CD4-positive, alpha-beta T cell (primary cell): ENCODE measurements around the gene BTNL9. TPM values are rescaled to one million over a fixed set of nuclear protein-coding genes. Genes with fewer than 3 reads are reported as not detected.
"Not testable (repeated sequence)": the region's sequence is repeated elsewhere in the genome, so short reads cannot be mapped to it uniquely, and the experiment has no call there.

Experiments
- ATAC-seq: fragments of 200-7000 bp; cut with Tn5 transposase; one replicate; pipeline ENCODE4 v1.10.0; 2022; ENCODE audit warnings: mild to moderate bottlenecking; ENCODE audit not compliant: poor library complexity
- CTCF ChIA-PET: fragments of 350-600 bp; sonication (Branson Sonifier 250); formaldehyde crosslinking; loops from one replicate; lab custom pipeline; 2021; ENCODE audit warnings: antibody characterized with exemption, inconsistent platforms; lab: Charles Lee
- POLR2A ChIA-PET: fragments of 350-600 bp; sonication (Branson Sonifier 250); formaldehyde crosslinking; loops from one replicate; lab custom pipeline; 2021; ENCODE audit warnings: antibody characterized with exemption, inconsistent platforms; lab: Charles Lee
- DNase-seq, 14 experiments: peaks; one replicate each; pipeline ENCODE4 v3.0.0-alpha.2; 2013 to 2020; ENCODE audit warnings: mixed read lengths in 2 of 14
- H3K27ac ChIP-seq, 2 donors: one replicate each; pipeline versions ENCODE4 v1.5.1 to v1.7.0; 2013; ENCODE audit warnings: low read length in 2 of 2, low read depth in 1 of 2, mild to moderate bottlenecking in 1 of 2
- H3K27me3 ChIP-seq, 2 experiments: 1 replicate in 1 of 2; 2 replicates in 1 of 2; pipeline versions ENCODE4 v1.6.1 to v1.7.0; 2013; ENCODE audit warnings: low read length in 2 of 2, control low read depth in 1 of 2, mild to moderate bottlenecking in 1 of 2, moderate library complexity in 1 of 2; ENCODE audit not compliant: insufficient read depth in 2 of 2, control insufficient read depth in 1 of 2
- H3K36me3 ChIP-seq: one replicate; pipeline ENCODE4 v1.6.1; 2013; ENCODE audit warnings: low read length, control low read depth; ENCODE audit not compliant: insufficient read depth
- H3K4me1 ChIP-seq: one replicate; pipeline ENCODE4 v1.6.1; 2013; ENCODE audit warnings: low read length, control low read depth; ENCODE audit not compliant: insufficient read depth
- H3K4me3 ChIP-seq: one replicate; pipeline ENCODE4 v1.5.1; 2013; ENCODE audit warnings: mild to moderate bottlenecking, low read length, moderate library complexity
- H3K9me3 ChIP-seq, 2 experiments: 1 replicate in 1 of 2; 2 replicates in 1 of 2; pipeline versions ENCODE4 v1.6.1 to v1.7.0; 2013; ENCODE audit warnings: low read length in 2 of 2, mild to moderate bottlenecking in 2 of 2, control low read depth in 1 of 2, moderate library complexity in 1 of 2; ENCODE audit not compliant: control insufficient read depth in 1 of 2, insufficient read depth in 1 of 2
- H3K27ac Mint-ChIP-seq: one replicate; pipeline ENCODE4 v1.8.0; 2020; ENCODE audit warnings: mixed read lengths
- H3K27me3 Mint-ChIP-seq: one replicate; pipeline ENCODE4 v1.8.0; 2021; ENCODE audit warnings: mixed read lengths
- H3K36me3 Mint-ChIP-seq: one replicate; pipeline ENCODE4 v1.8.0; 2021; ENCODE audit warnings: low read depth, mixed read lengths
- H3K4me1 Mint-ChIP-seq: one replicate; pipeline ENCODE4 v1.8.0; 2021; ENCODE audit warnings: low read depth, mixed read lengths
- H3K4me3 Mint-ChIP-seq: one replicate; pipeline ENCODE4 v1.8.0; 2020; ENCODE audit warnings: mild to moderate bottlenecking, mixed read lengths
- H3K9me3 Mint-ChIP-seq: one replicate; pipeline ENCODE4 v1.8.0; 2020; ENCODE audit warnings: mixed read lengths
- intact Hi-C, 2 experiments: fragments of 100-400 bp; cut with DNase I in 1 of 2; cut with micrococcal nuclease in 1 of 2; formaldehyde crosslinking; loops; one replicate each; pipeline versions ENCODE4 v1.15.1 to v1.9.0; 2023 to 2025; cut with DNase I, micrococcal nuclease
- total RNA-seq, 174 experiments: library from RNA in 2 of 174; stranded (reverse) in 2 of 174; gene quantifications; one replicate each; pipeline ENCODE4 v1.2.3 and lab custom pipeline; 2021 to 2026
- TF ChIP-seq, protein P1 (sequence below): fragments of 200-600 bp; IDR thresholded peaks from one replicate; pipeline ENCODE4 v1.8.0; 2022; ENCODE audit warnings: antibody characterized with exemption, mild to moderate bottlenecking

Gene BTNL9
- total RNA-seq, 2 experiments from 2014 or later = not detected

DNA sequence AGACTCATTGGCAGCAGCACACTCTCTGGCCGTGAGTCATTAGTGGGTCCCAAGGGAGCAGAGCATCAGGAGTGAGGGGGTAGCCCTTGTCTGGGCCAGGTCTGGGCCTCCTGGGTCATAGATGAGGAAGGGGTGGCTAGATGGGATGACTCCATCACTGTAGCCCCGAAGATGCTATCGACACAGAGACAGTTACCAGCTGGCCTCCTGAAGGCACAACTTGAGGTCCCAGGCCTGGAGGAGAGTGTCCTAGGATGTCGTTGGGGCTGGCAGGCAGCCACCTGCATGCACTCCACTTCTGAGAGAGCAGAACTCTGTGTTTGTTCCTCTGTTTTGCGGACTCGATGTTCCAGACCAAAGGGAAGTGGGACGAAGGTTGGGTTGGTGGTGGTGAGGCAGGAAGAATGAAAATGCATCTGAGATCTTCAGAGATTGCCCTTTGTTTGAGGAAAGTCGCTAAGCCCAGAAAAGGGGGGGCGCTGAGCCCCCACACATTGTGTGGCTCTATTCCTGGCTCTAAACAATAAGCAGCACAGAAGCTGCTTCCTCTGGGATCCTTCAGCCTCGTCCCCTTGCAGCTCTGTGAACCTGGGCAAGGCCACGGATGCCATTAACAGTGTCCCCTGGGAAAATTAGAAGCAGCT is 4.7 kb downstream of the BTNL9 start:
- ChIA-PET POLR2A (no interaction called here), CTCF (no interaction called here)
- H3K4me1 Mint-ChIP-seq = no peaks in the 10 kb centered on the region
- H3K36me3 Mint-ChIP-seq = no peaks in the 10 kb centered on the region
- H3K4me1 ChIP-seq = no peaks in the 10 kb centered on the region
- H3K9me3 Mint-ChIP-seq = no peaks in the 10 kb centered on the region
- TF ChIP-seq, protein P1, sequence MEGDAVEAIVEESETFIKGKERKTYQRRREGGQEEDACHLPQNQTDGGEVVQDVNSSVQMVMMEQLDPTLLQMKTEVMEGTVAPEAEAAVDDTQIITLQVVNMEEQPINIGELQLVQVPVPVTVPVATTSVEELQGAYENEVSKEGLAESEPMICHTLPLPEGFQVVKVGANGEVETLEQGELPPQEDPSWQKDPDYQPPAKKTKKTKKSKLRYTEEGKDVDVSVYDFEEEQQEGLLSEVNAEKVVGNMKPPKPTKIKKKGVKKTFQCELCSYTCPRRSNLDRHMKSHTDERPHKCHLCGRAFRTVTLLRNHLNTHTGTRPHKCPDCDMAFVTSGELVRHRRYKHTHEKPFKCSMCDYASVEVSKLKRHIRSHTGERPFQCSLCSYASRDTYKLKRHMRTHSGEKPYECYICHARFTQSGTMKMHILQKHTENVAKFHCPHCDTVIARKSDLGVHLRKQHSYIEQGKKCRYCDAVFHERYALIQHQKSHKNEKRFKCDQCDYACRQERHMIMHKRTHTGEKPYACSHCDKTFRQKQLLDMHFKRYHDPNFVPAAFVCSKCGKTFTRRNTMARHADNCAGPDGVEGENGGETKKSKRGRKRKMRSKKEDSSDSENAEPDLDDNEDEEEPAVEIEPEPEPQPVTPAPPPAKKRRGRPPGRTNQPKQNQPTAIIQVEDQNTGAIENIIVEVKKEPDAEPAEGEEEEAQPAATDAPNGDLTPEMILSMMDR = no peak
- H3K36me3 ChIP-seq = no peaks in the 10 kb centered on the region
- H3K27me3 Mint-ChIP-seq = peaks cover 32% of the 10 kb centered on the region
- ATAC-seq (no peak), DNase-seq (no peak)
- intact Hi-C loops = no loop called here
- no peak overlapping the region for H3K4me3 ChIP-seq
- peaks cover 39 to 58% of the 10 kb centered on the region in 2 experiments for H3K27me3 ChIP-seq
- H3K27ac ChIP-seq = no peak overlapping the region
- no peak overlapping the region for H3K27ac Mint-ChIP-seq
- no peak overlapping the region for H3K4me3 Mint-ChIP-seq
- H3K9me3 ChIP-seq = peaks cover 0 to 13% of the 10 kb centered on the region in 2 experiments

DNA sequence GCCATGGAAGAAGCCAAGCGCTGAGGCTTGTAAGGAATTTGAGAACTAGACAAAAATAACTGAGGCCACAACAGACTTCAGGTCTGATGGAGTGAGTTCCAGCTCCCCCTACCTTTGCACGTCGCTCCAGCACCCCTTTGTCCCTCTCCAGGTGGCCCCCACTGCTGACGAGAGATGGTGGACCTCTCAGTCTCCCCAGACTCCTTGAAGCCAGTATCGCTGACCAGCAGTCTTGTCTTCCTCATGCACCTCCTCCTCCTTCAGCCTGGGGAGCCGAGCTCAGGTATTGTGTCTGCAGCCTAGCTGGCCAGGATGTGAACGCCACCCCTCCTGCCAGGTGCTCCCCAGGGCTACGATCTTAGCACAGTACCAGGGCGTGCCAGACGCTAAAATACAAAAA is 5.2 kb downstream of the BTNL9 start:
- Mint-ChIP-seq H3K9me3 (no peaks in the 10 kb centered on the region), H3K27ac (no peak overlapping the region), H3K4me3 (no peak overlapping the region), H3K36me3 (no peaks in the 10 kb centered on the region), H3K27me3 (peaks cover 33% of the 10 kb centered on the region), H3K4me1 (no peaks in the 10 kb centered on the region)
- ChIA-PET CTCF (no interaction called here), POLR2A (no interaction called here)
- H3K9me3 ChIP-seq = peaks cover 0 to 13% of the 10 kb centered on the region in 2 experiments
- no peaks in the 10 kb centered on the region for H3K36me3 ChIP-seq
- peaks cover 44 to 64% of the 10 kb centered on the region in 2 experiments for H3K27me3 ChIP-seq
- intact Hi-C loops = no loop called here
- DNase-seq (no peak), ATAC-seq (no peak)
- no peak overlapping the region for H3K27ac ChIP-seq
- TF ChIP-seq, protein P1 = no peak
- H3K4me3 ChIP-seq = no peak overlapping the region
- H3K4me1 ChIP-seq = no peaks in the 10 kb centered on the region

DNA sequence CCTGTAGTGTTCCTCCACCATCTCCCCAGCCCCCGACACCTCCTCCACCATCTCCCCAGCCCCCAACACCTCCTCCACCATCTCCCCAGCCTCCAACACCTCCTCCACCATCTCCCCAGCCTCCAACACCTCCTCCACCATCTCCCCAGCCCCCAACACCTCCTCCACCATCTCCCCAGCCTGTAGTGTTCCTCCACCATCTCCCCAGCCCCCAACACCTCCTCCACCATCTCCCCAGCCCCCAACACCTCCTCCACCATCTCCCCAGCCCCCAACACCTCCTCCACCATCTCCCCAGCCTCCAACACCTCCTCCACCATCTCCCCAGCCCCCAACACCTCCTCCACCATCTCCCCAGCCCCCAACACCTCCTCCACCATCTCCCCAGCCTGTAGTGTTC is 5.8 kb downstream of the BTNL9 start:
- peaks cover 37% of the 10 kb centered on the region for H3K27me3 Mint-ChIP-seq
- H3K36me3 ChIP-seq, H3K4me1 ChIP-seq, H3K4me3 ChIP-seq, H3K27ac ChIP-seq, DNase-seq, intact Hi-C loops, H3K27ac Mint-ChIP-seq, ATAC-seq, H3K9me3 Mint-ChIP-seq, H3K4me1 Mint-ChIP-seq, H3K36me3 Mint-ChIP-seq, POLR2A ChIA-PET, H3K4me3 Mint-ChIP-seq, CTCF ChIA-PET: not testable (repeated sequence)
- Histone ChIP-seq H3K9me3 (peaks cover 0 to 13% of the 10 kb centered on the region in 2 experiments), H3K27me3 (peaks cover 49 to 67% of the 10 kb centered on the region in 2 experiments)

DNA sequence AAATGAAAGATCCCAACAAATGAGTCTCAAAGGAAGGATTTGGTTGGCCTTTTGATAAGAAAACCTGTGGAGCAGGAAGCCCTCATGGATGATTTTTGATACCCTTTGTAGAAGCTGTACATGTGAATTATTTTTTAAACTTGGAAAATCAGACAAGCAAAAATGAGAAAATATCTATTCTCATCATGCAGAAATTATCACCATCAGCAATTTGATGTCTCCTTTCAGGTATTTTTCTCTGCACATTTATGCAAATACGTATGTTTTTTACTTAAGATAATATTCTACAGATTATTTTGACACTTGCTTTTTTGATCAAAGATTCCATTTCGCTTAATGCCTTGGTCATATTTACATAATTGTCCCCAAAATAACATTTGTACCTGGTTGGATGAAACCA is 7.2 kb downstream of the BTNL9 start:
- Histone ChIP-seq H3K36me3 (no peaks in the 10 kb centered on the region), H3K9me3 (peaks cover 0 to 13% of the 10 kb centered on the region in 2 experiments), H3K27ac (no peak overlapping the region), H3K4me1 (peaks cover 3% of the 10 kb centered on the region), H3K4me3 (no peak overlapping the region), H3K27me3 (peaks cover 57 to 77% of the 10 kb centered on the region in 2 experiments)
- Mint-ChIP-seq H3K4me1 (peaks cover 5% of the 10 kb centered on the region), H3K27me3 (peaks cover 38% of the 10 kb centered on the region), H3K36me3 (no peaks in the 10 kb centered on the region), H3K27ac (no peak overlapping the region), H3K9me3 (no peaks in the 10 kb centered on the region), H3K4me3 (no peak overlapping the region)
- intact Hi-C loops = no loop called here
- ChIA-PET CTCF (interaction anchor here (0.9 kb wide), 1 partner anchor 31 kb away, joined by 3 read pairs; no protein-coding TSS in a partner anchor), POLR2A (no interaction called here)
- ATAC-seq (no peak), DNase-seq (no peak)
- TF ChIP-seq, protein P1 = no peak
